A673 (cell line): Measurements from ENCODE around the gene ZNF550. TPM values are rescaled to one million over a fixed set of nuclear protein-coding genes. Genes with fewer than 3 reads are reported as not detected.
"Not testable (repeated sequence)": the region's sequence is repeated elsewhere in the genome, so short reads cannot be mapped to it uniquely, and the experiment has no call there.

ENCODE experiments used
- BruUV-seq: library from RNA; stranded (reverse); fragments of 400-500 nt; replicated peaks from 2 replicates; lab custom pipeline; 2021; lab: Mats Ljungman, UMichigan
- CTCF ChIA-PET: fragments of 300-600 bp; sonication (Branson Sonifier 250); formaldehyde crosslinking; loops from one replicate; lab custom pipeline; 2022; ENCODE audit warnings: antibody characterized with exemption; lab: Charles Lee
- POLR2A ChIA-PET: fragments of 300-600 bp; sonication (Branson Sonifier 250); formaldehyde crosslinking; loops from one replicate; lab custom pipeline; 2022; ENCODE audit warnings: antibody characterized with exemption; ENCODE audit not compliant: low non-redundant PET; lab: Charles Lee
- DNase-seq: peaks from one replicate; pipeline ENCODE4 v3.0.0-alpha.2; 2015; ENCODE audit warnings: low spot score
- H3K27ac ChIP-seq: fragments of 200-600 bp; sonication (generic); 2 replicates; pipeline ENCODE4 v1.5.1; 2016; ENCODE audit warnings: mixed run types, low read depth, mild to moderate bottlenecking, mixed read lengths, antibody characterized with exemption, low read length; ENCODE audit not compliant: poor library complexity, severe bottlenecking
- H3K27me3 ChIP-seq: fragments of 200-600 bp; sonication (generic); replicated peaks from 2 replicates; pipeline ENCODE4 v1.6.1; 2017; ENCODE audit warnings: mixed run types, low read depth, mild to moderate bottlenecking, mixed read lengths, antibody characterized with exemption, low read length; ENCODE audit not compliant: insufficient read depth, poor library complexity
- H3K36me3 ChIP-seq: fragments of 200-600 bp; sonication (generic); 2 replicates; pipeline ENCODE4 v1.6.1; 2016; ENCODE audit warnings: mixed run types, mild to moderate bottlenecking, mixed read lengths, antibody characterized with exemption, low read length; ENCODE audit not compliant: insufficient read depth, poor library complexity, severe bottlenecking
- H3K4me1 ChIP-seq: fragments of 200-600 bp; sonication (generic); 2 replicates; pipeline ENCODE4 v1.6.1; 2017; ENCODE audit warnings: mixed run types, mild to moderate bottlenecking, mixed read lengths, antibody characterized with exemption, low read length; ENCODE audit not compliant: insufficient read depth, poor library complexity, severe bottlenecking
- H3K4me3 ChIP-seq: fragments of 200-600 bp; sonication (generic); 2 replicates; pipeline ENCODE4 v1.5.1; 2016; ENCODE audit warnings: low read depth, mixed run types, mild to moderate bottlenecking, mixed read lengths, low read length; ENCODE audit not compliant: poor library complexity, severe bottlenecking
- H3K9me3 ChIP-seq: fragments of 200-600 bp; sonication (generic); 2 replicates; pipeline ENCODE4 v1.6.1; 2016; ENCODE audit warnings: mixed run types, low read depth, mild to moderate bottlenecking, mixed read lengths, antibody characterized with exemption, low read length; ENCODE audit not compliant: poor library complexity, severe bottlenecking
- EZH2 ChIP-seq: fragments of 200-600 bp; sonication (generic); IDR thresholded peaks from 2 replicates; pipeline ENCODE4 v1.6.1; 2017; ENCODE audit warnings: borderline replicate concordance, low read depth, mild to moderate bottlenecking, mixed read lengths, antibody characterized with exemption, low read length; ENCODE audit not compliant: poor library complexity, severe bottlenecking
- intact Hi-C: fragments of 100-400 bp; cut with micrococcal nuclease; formaldehyde crosslinking; loops from one replicate; pipeline ENCODE4 v1.10.0; 2022; ENCODE audit not compliant: unreplicated experiment
- total RNA-seq: library from RNA; stranded (reverse); gene quantifications from 2 replicates; pipeline ENCODE4 v1.2.3, GENCODE V29; 2021
- TF ChIP-seq, protein P1 (sequence below): fragments of 300-800, 200-600 bp; sonication (generic); conservative IDR thresholded peaks from 2 replicates; pipeline ENCODE4 v1.5.1; 2017; ENCODE audit warnings: low read depth, mild to moderate bottlenecking, antibody characterized with exemption, low read length, moderate library complexity, mixed read lengths

Gene ZNF550
- total RNA-seq, 1 experiment from 2014 or later, result 9.6 TPM

DNA sequence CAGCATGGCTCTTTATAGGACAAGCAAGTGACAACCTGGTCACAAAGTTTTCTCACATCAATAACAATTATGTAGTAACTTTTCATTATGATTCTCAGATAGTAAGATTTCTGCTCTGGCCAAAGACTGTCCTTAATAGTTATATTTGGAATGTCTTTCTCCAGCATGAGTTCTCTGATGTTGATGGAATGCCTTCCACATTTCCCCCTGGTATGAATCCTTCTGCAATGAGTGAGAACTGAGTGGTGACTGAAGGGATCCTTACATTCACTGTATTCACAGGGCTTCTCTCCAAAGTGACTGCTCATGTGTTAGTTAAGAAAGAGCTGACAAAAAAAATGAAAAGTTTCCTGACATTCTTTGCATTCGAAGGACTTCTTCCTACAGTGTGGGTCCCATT lies 13.2 kb downstream of the ZNF550 start:
- Histone ChIP-seq H3K27me3 (no peaks in the 10 kb centered on the region), H3K27ac (no peak overlapping the region), H3K4me3 (no peak overlapping the region), H3K36me3 (peaks cover 93% of the 10 kb centered on the region), H3K9me3 (peaks cover 87% of the 10 kb centered on the region), H3K4me1 (no peaks in the 10 kb centered on the region)
- POLR2A ChIA-PET, result no interaction called here
- BruUV-seq, result no TSS peak
- intact Hi-C loops, result no loop called here
- TF ChIP-seq, protein P1, sequence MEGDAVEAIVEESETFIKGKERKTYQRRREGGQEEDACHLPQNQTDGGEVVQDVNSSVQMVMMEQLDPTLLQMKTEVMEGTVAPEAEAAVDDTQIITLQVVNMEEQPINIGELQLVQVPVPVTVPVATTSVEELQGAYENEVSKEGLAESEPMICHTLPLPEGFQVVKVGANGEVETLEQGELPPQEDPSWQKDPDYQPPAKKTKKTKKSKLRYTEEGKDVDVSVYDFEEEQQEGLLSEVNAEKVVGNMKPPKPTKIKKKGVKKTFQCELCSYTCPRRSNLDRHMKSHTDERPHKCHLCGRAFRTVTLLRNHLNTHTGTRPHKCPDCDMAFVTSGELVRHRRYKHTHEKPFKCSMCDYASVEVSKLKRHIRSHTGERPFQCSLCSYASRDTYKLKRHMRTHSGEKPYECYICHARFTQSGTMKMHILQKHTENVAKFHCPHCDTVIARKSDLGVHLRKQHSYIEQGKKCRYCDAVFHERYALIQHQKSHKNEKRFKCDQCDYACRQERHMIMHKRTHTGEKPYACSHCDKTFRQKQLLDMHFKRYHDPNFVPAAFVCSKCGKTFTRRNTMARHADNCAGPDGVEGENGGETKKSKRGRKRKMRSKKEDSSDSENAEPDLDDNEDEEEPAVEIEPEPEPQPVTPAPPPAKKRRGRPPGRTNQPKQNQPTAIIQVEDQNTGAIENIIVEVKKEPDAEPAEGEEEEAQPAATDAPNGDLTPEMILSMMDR, result no peak
- no peak for TF ChIP-seq EZH2
- CTCF ChIA-PET, result no interaction called here
- DNase-seq, result no peak

DNA sequence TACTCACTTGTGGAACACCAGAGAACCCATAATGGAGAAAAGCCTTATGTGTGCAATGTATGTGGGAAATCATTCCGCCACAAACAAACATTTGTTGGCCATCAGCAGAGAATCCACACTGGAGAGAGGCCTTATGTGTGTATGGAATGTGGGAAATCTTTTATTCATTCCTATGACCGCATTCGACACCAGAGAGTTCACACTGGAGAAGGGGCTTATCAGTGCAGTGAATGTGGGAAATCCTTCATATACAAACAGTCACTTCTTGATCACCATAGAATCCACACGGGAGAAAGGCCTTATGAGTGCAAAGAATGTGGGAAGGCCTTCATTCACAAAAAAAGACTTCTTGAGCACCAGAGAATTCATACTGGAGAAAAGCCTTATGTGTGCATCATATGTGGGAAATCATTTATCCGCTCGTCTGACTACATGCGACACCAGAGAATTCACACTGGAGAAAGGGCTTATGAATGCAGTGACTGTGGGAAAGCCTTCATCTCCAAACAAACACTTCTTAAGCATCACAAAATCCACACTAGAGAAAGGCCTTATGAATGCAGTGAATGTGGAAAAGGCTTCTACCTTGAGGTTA lies 21.6 kb downstream of the ZNF550 start:
- Histone ChIP-seq H3K36me3 (peaks cover 71% of the 10 kb centered on the region), H3K27ac (no peak overlapping the region), H3K9me3 (peaks cover 87% of the 10 kb centered on the region), H3K27me3 (no peaks in the 10 kb centered on the region), H3K4me3 (no peak overlapping the region), H3K4me1 (no peaks in the 10 kb centered on the region)
- DNase-seq, result no peak
- TF ChIP-seq, protein P1, result no peak
- TF ChIP-seq EZH2, result no peak
- intact Hi-C loops, result no loop called here
- ChIA-PET CTCF (no interaction called here), POLR2A (no interaction called here)
- no TSS peak for BruUV-seq

DNA sequence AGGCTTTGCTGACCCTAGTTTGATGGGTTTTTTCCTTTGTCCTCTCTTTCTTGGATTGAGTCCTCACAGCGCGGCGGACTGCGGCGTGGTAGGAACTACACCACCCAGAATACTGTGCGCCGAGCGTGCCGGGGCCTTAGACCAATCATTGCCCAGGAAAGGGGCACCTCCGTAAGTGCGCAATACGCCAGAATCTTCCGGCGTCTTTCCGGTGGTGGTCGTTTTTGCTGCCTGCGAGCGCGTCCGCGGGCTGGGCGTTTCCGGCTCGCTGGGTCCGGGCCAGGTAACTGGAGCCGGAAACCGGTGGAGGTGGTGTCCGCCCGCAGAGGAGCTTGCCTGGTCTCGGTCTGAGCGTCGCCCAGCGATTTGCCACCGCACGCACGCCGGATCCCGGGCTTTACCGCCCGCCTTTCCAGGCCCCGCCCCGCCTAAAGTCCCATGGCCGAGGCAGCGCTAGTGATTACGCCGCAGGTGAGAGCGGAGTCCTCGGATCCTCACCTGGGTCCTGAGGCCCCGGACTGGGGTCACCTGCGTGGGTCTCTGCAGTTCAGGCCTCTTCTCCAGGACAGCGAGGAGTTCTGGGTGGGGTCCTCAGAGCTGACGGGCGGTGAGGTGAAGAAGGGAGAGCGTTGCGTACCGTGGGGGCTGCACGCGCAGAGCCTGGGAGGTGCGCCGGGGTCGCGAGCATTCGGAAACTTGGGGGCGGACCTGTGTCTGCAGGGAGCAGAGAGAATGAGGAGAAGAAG lies 32.4 kb downstream of the ZNF550 start, which contains the start of gene ZNF549:
Gene ZNF549 (plus strand): TSS at position 221 of the 746 bp plus-strand sequence. CDS start 218 bp downstream, at position 439.
- Histone ChIP-seq H3K4me1 (peaks cover 3% of the 10 kb centered on the region), H3K36me3 (peaks cover 8% of the 10 kb centered on the region), H3K4me3 (peak within 1 kb of the TSS; percentile 77), H3K9me3 (peaks cover 13% of the 10 kb centered on the region), H3K27ac (peak within 1 kb of the TSS; percentile 60), H3K27me3 (no peaks in the 10 kb centered on the region)
- ChIA-PET POLR2A (no interaction called here), CTCF (no interaction called here)
- BruUV-seq, result TSS peak; percentile 48
- TF ChIP-seq EZH2, result no peak
- TF ChIP-seq, protein P1, result no peak
- intact Hi-C loops, result no loop called here
- DNase-seq, result peak; percentile 96

DNA sequence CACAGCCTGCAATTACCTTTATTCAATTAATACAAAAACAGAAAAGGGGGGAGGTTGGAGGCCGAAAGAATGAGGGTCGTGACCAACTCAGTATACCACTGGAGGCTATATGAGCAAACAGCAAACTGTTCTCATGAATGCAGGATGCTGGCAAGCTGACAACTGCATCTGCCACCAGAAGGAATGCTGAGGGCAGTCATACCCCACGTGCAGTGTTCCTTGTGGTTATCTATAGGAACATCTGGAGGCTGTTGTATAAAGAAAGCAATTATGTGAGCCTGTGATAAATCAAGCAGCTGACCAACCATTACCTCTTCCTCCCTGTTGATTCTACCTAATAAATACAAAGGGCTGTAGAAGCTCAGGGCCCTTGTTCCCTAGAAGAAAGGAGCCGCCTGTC lies 41.6 kb downstream of the ZNF550 start:
- intact Hi-C loops, H3K27ac ChIP-seq, H3K4me3 ChIP-seq, H3K36me3 ChIP-seq, H3K27me3 ChIP-seq, BruUV-seq, CTCF ChIA-PET, DNase-seq, POLR2A ChIA-PET, H3K9me3 ChIP-seq, H3K4me1 ChIP-seq: not testable (repeated sequence)
